SK-N-SH (cell line): Measurements from ENCODE around the gene STK40. TPM values are rescaled to one million over a fixed set of nuclear protein-coding genes. Genes with fewer than 3 reads are reported as not detected.

Source experiments
- CTCF ChIA-PET: fragments of 300-600, 350-600 bp; formaldehyde crosslinking; extraction: SDS; loops from one replicate; lab custom pipeline; 2021; lab: Yijun Ruan, JAX
- POLR2A ChIA-PET: fragments of 350-600 bp; sonication (Branson Sonifier 250); formaldehyde crosslinking; extraction: SDS; loops from one replicate; lab custom pipeline; 2020; ENCODE audit warnings: antibody characterized with exemption, inconsistent platforms; lab: Yijun Ruan, JAX
- DNase-seq: peaks from one replicate; pipeline ENCODE4 v3.0.0; 2012
- H2AFZ ChIP-seq: fragments of 200-600 bp; sonication (generic); 2 replicates; pipeline ENCODE4 v1.8.1; 2016; ENCODE audit warnings: antibody characterized with exemption, mild to moderate bottlenecking, low read depth
- H3F3A ChIP-seq: fragments of 200-600 bp; sonication (generic); replicated peaks from 2 replicates; pipeline ENCODE3; 2016; ENCODE audit warnings: antibody characterized with exemption, mild to moderate bottlenecking; ENCODE audit not compliant: insufficient read depth
- H3K27ac ChIP-seq, 2 experiments: fragments of 200-500 bp in 1 of 2; fragments of 200-600 bp in 1 of 2; sonication (Bioruptor generic) in 1 of 2; sonication (generic), shearing (Covaris generic) in 1 of 2; 2 replicates each; pipeline versions ENCODE4 v1.5.1 to v1.6.1; 2014 to 2016; ENCODE audit warnings: low read depth in 2 of 2, inconsistent platforms in 1 of 2, low read length in 1 of 2, mild to moderate bottlenecking in 1 of 2, mixed read lengths in 1 of 2
- H3K27me3 ChIP-seq: fragments of 200-600 bp; sonication (generic), shearing (Covaris generic); 2 replicates; pipeline ENCODE4 v1.6.1; 2016; ENCODE audit warnings: mixed run types; ENCODE audit not compliant: insufficient read depth
- H3K36me3 ChIP-seq, 2 experiments: fragments of 200-500 bp in 1 of 2; fragments of 200-600 bp in 1 of 2; sonication (Bioruptor generic) in 1 of 2; sonication (generic) in 1 of 2; replicated peaks in 1 of 2; 2 replicates each; pipeline versions ENCODE3 to v1.5.1; 2014 to 2016; ENCODE audit warnings: low read length in 1 of 2, mild to moderate bottlenecking in 1 of 2; ENCODE audit not compliant: insufficient read depth in 2 of 2, control insufficient read depth in 1 of 2
- H3K4me1 ChIP-seq, 2 experiments: fragments of 200-500 bp in 1 of 2; fragments of 200-600 bp in 1 of 2; sonication (Bioruptor generic) in 1 of 2; sonication (generic), shearing (Covaris generic) in 1 of 2; 2 replicates each; pipeline versions ENCODE4 v1.5.1 to v1.6.1; 2014 to 2016; ENCODE audit warnings: low read depth in 1 of 2, low read length in 1 of 2, mixed run types in 1 of 2; ENCODE audit not compliant: insufficient read depth in 2 of 2, control insufficient read depth in 1 of 2
- H3K4me2 ChIP-seq: fragments of 200-600 bp; sonication (generic), shearing (Covaris generic); 2 replicates; pipeline ENCODE4 v1.6.1; 2017; ENCODE audit warnings: mixed run types
- H3K4me3 ChIP-seq, 2 experiments: fragments of 200-500 bp in 1 of 2; fragments of 200-600 bp in 1 of 2; sonication (Bioruptor generic) in 1 of 2; sonication (generic), shearing (Covaris generic) in 1 of 2; 2 replicates each; pipeline versions ENCODE4 v1.5.1 to v1.8.1; 2014 to 2016; ENCODE audit warnings: low read depth in 2 of 2, inconsistent platforms in 1 of 2, low read length in 1 of 2, mild to moderate bottlenecking in 1 of 2, mixed read lengths in 1 of 2, moderate library complexity in 1 of 2
- H3K79me2 ChIP-seq: fragments of 200-600 bp; sonication (generic); 2 replicates; pipeline ENCODE4 v1.8.1; 2017; ENCODE audit warnings: mild to moderate bottlenecking; ENCODE audit not compliant: insufficient read depth
- H3K9ac ChIP-seq: fragments of 200-600 bp; sonication (generic); 2 replicates; pipeline ENCODE4 v1.6.1; 2017; ENCODE audit warnings: mixed run types
- H3K9me2 ChIP-seq: fragments of 200-600 bp; sonication (generic); 2 replicates; pipeline ENCODE4 v1.6.1; 2017; ENCODE audit warnings: mixed run types
- H3K9me3 ChIP-seq: fragments of 200-600 bp; sonication (generic); 2 replicates; pipeline ENCODE4 v1.6.1; 2017; ENCODE audit warnings: mixed run types, mild to moderate bottlenecking, moderate library complexity
- H4K20me1 ChIP-seq: fragments of 200-600 bp; sonication (generic); 2 replicates; pipeline ENCODE4 v1.6.1; 2017; ENCODE audit warnings: mild to moderate bottlenecking, mixed run types; ENCODE audit not compliant: insufficient read depth
- ELF1 ChIP-seq: IDR thresholded peaks from 2 replicates; pipeline ENCODE4 v1.4.0; 2012
- EP300 ChIP-seq, 2 experiments: IDR thresholded peaks; 2 replicates each; pipeline versions ENCODE4 v1.4.0 to v1.6.1; 2012; ENCODE audit warnings: borderline replicate concordance in 1 of 2, low read depth in 1 of 2, low read length in 1 of 2
- EZH2phosphoT487 ChIP-seq: fragments of 200-600 bp; sonication (generic); IDR thresholded peaks from 2 replicates; pipeline ENCODE4 v1.6.1; 2017; ENCODE audit warnings: low read depth, mixed run types, mild to moderate bottlenecking, antibody characterized with exemption, moderate library complexity, borderline replicate concordance
- FOXJ3 ChIP-seq: sonication (generic); formaldehyde crosslinking; IDR thresholded peaks from 2 replicates; pipeline ENCODE4 v1.5.1; 2020; ENCODE audit warnings: mild to moderate bottlenecking, missing genetic modification reagents
- FOXM1 ChIP-seq: IDR thresholded peaks from 2 replicates; pipeline ENCODE4 v1.4.0; 2012; ENCODE audit warnings: low read depth, mild to moderate bottlenecking
- GABPA ChIP-seq: IDR thresholded peaks from 2 replicates; pipeline ENCODE4 v1.4.0; 2012; ENCODE audit warnings: low read depth, mild to moderate bottlenecking
- MEF2A ChIP-seq: IDR thresholded peaks from 2 replicates; pipeline ENCODE4 v1.4.0; 2012; ENCODE audit warnings: low read depth, borderline replicate concordance
- NRF1 ChIP-seq: IDR thresholded peaks from 2 replicates; pipeline ENCODE4 v1.6.1; 2012; ENCODE audit warnings: low read depth, mild to moderate bottlenecking, low read length
- POLR2AphosphoS5 ChIP-seq: IDR thresholded peaks from 2 replicates; pipeline ENCODE4 v1.6.1; 2012; ENCODE audit warnings: low read depth, low read length
- TAF1 ChIP-seq: IDR thresholded peaks from 2 replicates; pipeline ENCODE4 v1.6.1; 2012; ENCODE audit warnings: low read depth, mild to moderate bottlenecking, low read length, moderate library complexity, borderline replicate concordance
- TCF12 ChIP-seq: IDR thresholded peaks from 2 replicates; pipeline ENCODE4 v1.4.0; 2012
- TEAD4 ChIP-seq: IDR thresholded peaks from 2 replicates; pipeline ENCODE4 v1.4.0; 2012; ENCODE audit warnings: mild to moderate bottlenecking, borderline replicate concordance; ENCODE audit not compliant: insufficient read depth
- YY1 ChIP-seq: IDR thresholded peaks from 2 replicates; pipeline ENCODE4 v1.4.0; 2012; ENCODE audit warnings: low read depth, mild to moderate bottlenecking
- WGBS: methylation state at CpG from one replicate; pipeline ENCODE4 v1.1.6; 2017; ENCODE audit warnings: low lambda C conversion rate; 5-methylcytosine and 5-hydroxymethylcytosine counted together
- polyA plus RNA-seq, 3 experiments: library from polyadenylated mRNA; depleted of rRNA; stranded (reverse); fragments of >200 nt; gene quantifications; 2 replicates each; pipeline ENCODE4 v1.2.3, GENCODE V29; 2012
- TF ChIP-seq, protein P1 (sequence below): fragments of 200-600 bp; sonication (generic); IDR thresholded peaks from 2 replicates; pipeline ENCODE4 v1.6.1; 2017; ENCODE audit warnings: antibody characterized with exemption, mild to moderate bottlenecking, moderate library complexity
- TF ChIP-seq, protein P2 (sequence below): IDR thresholded peaks from 2 replicates; pipeline ENCODE4 v1.4.0; 2012; ENCODE audit warnings: low read depth
- TF ChIP-seq, protein P3 (sequence below): fragments of 150-350 bp; IDR thresholded peaks from 2 replicates; pipeline ENCODE4 v1.6.1; 2017; ENCODE audit warnings: antibody characterized with exemption, low read length, low read depth, borderline replicate concordance
- TF ChIP-seq, protein P4 (sequence below): IDR thresholded peaks from 2 replicates; pipeline ENCODE4; 2012

STK40 gene
- polyA plus RNA-seq, 1 of the 3 experiments (the other 2 are of a cell fraction), result 43.3 TPM

DNA sequence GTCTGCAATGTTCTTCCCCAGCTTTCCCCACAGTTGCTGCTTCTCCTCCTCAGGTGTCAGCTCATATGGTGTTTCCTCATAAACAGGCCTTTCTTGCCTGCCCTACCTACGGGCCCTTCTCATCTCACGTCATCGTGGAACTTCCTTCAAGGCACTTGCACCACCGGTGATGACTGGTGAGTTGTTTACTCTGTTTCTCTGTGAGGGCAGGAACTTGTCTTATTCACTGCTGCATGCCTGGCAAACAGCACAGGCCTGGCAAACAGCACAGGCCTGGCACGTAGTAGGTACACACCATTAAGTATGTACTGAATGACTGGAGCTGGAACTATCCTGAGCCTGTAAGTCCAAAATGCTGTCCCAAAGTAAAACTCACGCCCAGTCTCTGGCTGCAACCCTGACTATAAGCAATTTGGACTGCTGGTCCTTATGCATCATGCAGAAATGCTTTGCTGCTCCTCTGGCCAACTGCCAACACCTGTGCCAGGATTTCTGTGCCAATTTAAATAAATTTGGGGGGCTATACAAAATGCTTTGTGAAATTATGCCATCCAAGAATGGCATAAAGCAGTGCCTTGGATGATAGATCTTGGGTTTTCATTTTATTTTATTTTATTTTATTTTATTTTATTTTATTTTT lies 25.7 kb downstream of the STK40 start:
- 81% methylated on average over 6 of the region's 6 CpGs for WGBS
- Histone ChIP-seq H3K9me3 (no peaks in the 10 kb centered on the region), H3K27ac (peak overlapping the region in 1 of 2 experiments; percentile 11; a peak in 2 of 4 replicates), H4K20me1 (0 out of 2 replicates have a peak, but pooled peaks cover 3% of the 10 kb centered on the region), H3K4me1 (peaks cover 0 to under 1% of the 10 kb centered on the region in 2 experiments; a peak in 1 of 4 replicates), H3K9ac (no peak overlapping the region), H3K4me3 (no peak overlapping the region), H3K4me2 (no peak overlapping the region), H3K9me2 (no peaks in the 10 kb centered on the region), H3K79me2 (peaks cover 66% of the 10 kb centered on the region), H3K27me3 (no peaks in the 10 kb centered on the region), H2AFZ (no peak overlapping the region), H3K36me3 (peaks cover 40 to 56% of the 10 kb centered on the region in 2 experiments), H3F3A (peaks cover 15% of the 10 kb centered on the region)
- CTCF ChIA-PET, result interaction anchor here (1.1 to 4.1 kb wide), 3 partner anchors 9 to 60 kb away, joined by 3 to 24 read pairs (median 3); partner anchors contain the start of gene EVA1B
- no peak for TF ChIP-seq GABPA
- TF ChIP-seq FOXJ3 (CRISPR knock-in tag), result no peak
- TF ChIP-seq POLR2AphosphoS5, result no peak
- no peak for TF ChIP-seq TAF1
- TF ChIP-seq FOXM1, result no peak
- TF ChIP-seq, protein P1, sequence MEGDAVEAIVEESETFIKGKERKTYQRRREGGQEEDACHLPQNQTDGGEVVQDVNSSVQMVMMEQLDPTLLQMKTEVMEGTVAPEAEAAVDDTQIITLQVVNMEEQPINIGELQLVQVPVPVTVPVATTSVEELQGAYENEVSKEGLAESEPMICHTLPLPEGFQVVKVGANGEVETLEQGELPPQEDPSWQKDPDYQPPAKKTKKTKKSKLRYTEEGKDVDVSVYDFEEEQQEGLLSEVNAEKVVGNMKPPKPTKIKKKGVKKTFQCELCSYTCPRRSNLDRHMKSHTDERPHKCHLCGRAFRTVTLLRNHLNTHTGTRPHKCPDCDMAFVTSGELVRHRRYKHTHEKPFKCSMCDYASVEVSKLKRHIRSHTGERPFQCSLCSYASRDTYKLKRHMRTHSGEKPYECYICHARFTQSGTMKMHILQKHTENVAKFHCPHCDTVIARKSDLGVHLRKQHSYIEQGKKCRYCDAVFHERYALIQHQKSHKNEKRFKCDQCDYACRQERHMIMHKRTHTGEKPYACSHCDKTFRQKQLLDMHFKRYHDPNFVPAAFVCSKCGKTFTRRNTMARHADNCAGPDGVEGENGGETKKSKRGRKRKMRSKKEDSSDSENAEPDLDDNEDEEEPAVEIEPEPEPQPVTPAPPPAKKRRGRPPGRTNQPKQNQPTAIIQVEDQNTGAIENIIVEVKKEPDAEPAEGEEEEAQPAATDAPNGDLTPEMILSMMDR, result no peak
- no peak for TF ChIP-seq ELF1
- TF ChIP-seq MEF2A, result no peak
- TF ChIP-seq, protein P2, sequence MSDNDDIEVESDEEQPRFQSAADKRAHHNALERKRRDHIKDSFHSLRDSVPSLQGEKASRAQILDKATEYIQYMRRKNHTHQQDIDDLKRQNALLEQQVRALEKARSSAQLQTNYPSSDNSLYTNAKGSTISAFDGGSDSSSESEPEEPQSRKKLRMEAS, result no peak
- TF ChIP-seq, protein P3, sequence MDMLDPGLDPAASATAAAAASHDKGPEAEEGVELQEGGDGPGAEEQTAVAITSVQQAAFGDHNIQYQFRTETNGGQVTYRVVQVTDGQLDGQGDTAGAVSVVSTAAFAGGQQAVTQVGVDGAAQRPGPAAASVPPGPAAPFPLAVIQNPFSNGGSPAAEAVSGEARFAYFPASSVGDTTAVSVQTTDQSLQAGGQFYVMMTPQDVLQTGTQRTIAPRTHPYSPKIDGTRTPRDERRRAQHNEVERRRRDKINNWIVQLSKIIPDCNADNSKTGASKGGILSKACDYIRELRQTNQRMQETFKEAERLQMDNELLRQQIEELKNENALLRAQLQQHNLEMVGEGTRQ, result no peak
- no peak for TF ChIP-seq TCF12
- no peak for TF ChIP-seq EP300 (IDR thresholded peaks at IDR 0.05; ENCODE audit: borderline replicate concordance in 1 of 2, low read depth in 1 of 2, low read length in 1 of 2)
- no peak for TF ChIP-seq TEAD4
- TF ChIP-seq, protein P4, sequence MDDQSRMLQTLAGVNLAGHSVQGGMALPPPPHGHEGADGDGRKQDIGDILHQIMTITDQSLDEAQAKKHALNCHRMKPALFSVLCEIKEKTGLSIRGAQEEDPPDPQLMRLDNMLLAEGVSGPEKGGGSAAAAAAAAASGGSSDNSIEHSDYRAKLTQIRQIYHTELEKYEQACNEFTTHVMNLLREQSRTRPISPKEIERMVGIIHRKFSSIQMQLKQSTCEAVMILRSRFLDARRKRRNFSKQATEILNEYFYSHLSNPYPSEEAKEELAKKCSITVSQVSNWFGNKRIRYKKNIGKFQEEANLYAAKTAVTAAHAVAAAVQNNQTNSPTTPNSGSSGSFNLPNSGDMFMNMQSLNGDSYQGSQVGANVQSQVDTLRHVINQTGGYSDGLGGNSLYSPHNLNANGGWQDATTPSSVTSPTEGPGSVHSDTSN, result no peak
- no peak for TF ChIP-seq EZH2phosphoT487
- TF ChIP-seq YY1, result no peak
- no peak for TF ChIP-seq NRF1
- no peak for DNase-seq
- POLR2A ChIA-PET, result interaction anchor here (1.9 kb wide), 1 partner anchor 8 kb away, joined by 4 read pairs; no protein-coding TSS in a partner anchor
